ENCODE results near the gene MBD3L3. TPM values are rescaled to one million over a fixed set of nuclear protein-coding genes. Genes with fewer than 3 reads are reported as not detected.
"Not testable (repeated sequence)": the region's sequence is repeated elsewhere in the genome, so short reads cannot be mapped to it uniquely, and the experiment has no call there.

MBD3L3 gene
- total RNA-seq, 2 donors from 2014 or later, result not detected

DNA sequence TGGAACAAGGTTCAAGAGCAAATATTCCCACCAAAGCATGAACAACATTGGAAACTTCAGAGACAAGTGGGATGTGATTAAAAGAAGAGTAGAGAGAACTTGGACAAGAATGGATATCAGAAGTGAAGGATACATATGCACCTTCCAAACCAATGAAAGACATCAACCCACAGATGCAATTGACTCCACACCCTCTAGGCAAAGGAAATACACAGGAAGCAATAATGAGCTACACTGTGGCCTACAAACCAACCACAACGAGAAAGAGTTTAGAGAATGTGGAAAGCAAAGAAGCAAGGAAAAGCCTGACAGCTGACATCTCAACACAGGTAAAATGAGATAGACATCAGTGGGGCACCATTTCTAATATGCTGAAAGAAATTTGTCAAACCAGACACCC lies 29.7 kb downstream of the MBD3L3 start:
- not testable (repeated sequence) for H3K36me3 Mint-ChIP-seq (ENCODE audit: low read depth)

DNA sequence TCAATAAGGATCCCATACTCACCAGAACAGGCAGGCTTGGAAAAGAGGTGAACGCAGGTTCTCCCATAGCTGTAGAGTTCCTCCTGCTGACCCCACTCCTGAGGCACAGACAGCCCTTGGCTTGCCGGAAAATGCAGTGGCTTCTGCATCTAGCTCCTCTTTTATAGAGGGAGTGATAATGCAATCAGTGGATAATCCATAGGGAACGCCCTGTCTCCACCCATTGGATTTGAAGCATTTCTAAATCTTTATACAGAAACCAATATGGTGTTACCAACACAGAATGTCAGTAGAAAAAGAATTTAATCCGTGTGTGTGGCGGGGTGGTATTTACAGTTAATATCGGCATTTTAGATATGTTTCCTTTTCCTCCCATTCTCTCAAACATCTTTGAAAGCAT lies 37.1 kb downstream of the MBD3L3 start, which contains the start of gene MBD3L2B:
Gene MBD3L2B, minus strand, starts transcription at position 101 of the 400 bp plus-strand sequence. Its CDS starts 34 bp downstream, at position 67.
- not testable (repeated sequence) for H3K9ac ChIP-seq (ENCODE audit: extremely low read depth, low read length, poor library complexity, severe bottlenecking); H3K4me1 Mint-ChIP-seq; H3K4me1 ChIP-seq (ENCODE audit: control insufficient read depth, insufficient read depth, low read length); DNase-seq; H3K36me3 ChIP-seq (ENCODE audit: control insufficient read depth, insufficient read depth, low read length); H3K27ac Mint-ChIP-seq; H3K4me3 Mint-ChIP-seq; H3K27ac ChIP-seq (ENCODE audit: low read depth, low read length); H3K9me3 ChIP-seq (ENCODE audit: control insufficient read depth, low read length); H3K4me3 ChIP-seq (ENCODE audit: low read length); H3K27me3 ChIP-seq (ENCODE audit: control insufficient read depth, insufficient read depth, low read length, poor library complexity, severe bottlenecking); H3K27me3 Mint-ChIP-seq (ENCODE audit: insufficient read depth); H3K36me3 Mint-ChIP-seq (ENCODE audit: low read depth)
- H3K9me3 Mint-ChIP-seq, result peaks cover 22% of the 10 kb centered on the region
- WGBS, 2 experiments (ENCODE audit: insufficient coverage in 1 of 2, insufficient read length in 1 of 2), result no CpG with 5 or more reads among the region's 6 CpGs

More for the DNA sequence above, 29.7 kb downstream of the MBD3L3 start:
- not testable (repeated sequence) for H3K27me3 ChIP-seq (ENCODE audit: control insufficient read depth, insufficient read depth, low read length, poor library complexity, severe bottlenecking); H3K9me3 Mint-ChIP-seq; H3K4me3 ChIP-seq (ENCODE audit: low read length); H3K4me1 ChIP-seq (ENCODE audit: control insufficient read depth, insufficient read depth, low read length); H3K9ac ChIP-seq (ENCODE audit: extremely low read depth, low read length, poor library complexity, severe bottlenecking); DNase-seq; H3K27ac ChIP-seq (ENCODE audit: low read depth, low read length); H3K27me3 Mint-ChIP-seq (ENCODE audit: insufficient read depth); H3K4me1 Mint-ChIP-seq; H3K9me3 ChIP-seq (ENCODE audit: control insufficient read depth, low read length); H3K27ac Mint-ChIP-seq; H3K36me3 ChIP-seq (ENCODE audit: control insufficient read depth, insufficient read depth, low read length); H3K4me3 Mint-ChIP-seq
- WGBS, 2 experiments (ENCODE audit: insufficient coverage in 1 of 2, insufficient read length in 1 of 2), result no CpG with 5 or more reads among the region's 1 CpG

DNA sequence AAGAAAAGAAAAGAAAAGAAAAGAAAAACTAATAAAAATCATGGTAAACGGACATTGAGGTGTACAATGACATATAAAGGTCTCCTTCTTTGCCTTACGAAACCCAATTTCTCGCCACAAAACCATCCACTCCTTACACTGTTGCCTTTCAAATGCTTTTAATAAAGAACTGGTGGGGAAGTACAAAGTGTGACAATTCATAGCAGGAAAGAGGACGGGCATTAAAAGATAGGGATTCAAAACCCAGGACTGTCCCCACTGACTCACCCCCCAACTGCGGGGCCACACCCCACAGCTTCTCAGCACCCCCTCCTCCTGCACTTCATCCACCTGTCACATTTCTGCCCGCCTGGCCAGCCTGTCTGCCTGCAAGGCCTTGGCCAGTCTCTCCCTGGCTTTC lies 39.6 kb downstream of the MBD3L3 start:
- Histone ChIP-seq H3K27me3 (ENCODE audit: control insufficient read depth, insufficient read depth, low read length, poor library complexity, severe bottlenecking) (no peaks in the 10 kb centered on the region), H3K27ac (ENCODE audit: low read depth, low read length) (no peak overlapping the region), H3K9ac (ENCODE audit: extremely low read depth, low read length, poor library complexity, severe bottlenecking) (no peak overlapping the region), H3K9me3 (ENCODE audit: control insufficient read depth, low read length) (peaks cover 26% of the 10 kb centered on the region), H3K4me1 (ENCODE audit: control insufficient read depth, insufficient read depth, low read length) (no peaks in the 10 kb centered on the region), H3K4me3 (ENCODE audit: low read length) (no peak overlapping the region), H3K36me3 (ENCODE audit: control insufficient read depth, insufficient read depth, low read length) (no peaks in the 10 kb centered on the region)
- 75% methylated on average over 4 of the region's 6 CpGs; no CpG with 5 or more reads in 1 of the 2 experiments for WGBS, 2 experiments (ENCODE audit: insufficient coverage in 1 of 2, insufficient read length in 1 of 2)
- H3K4me3 Mint-ChIP-seq, result no peak overlapping the region
- no peaks in the 10 kb centered on the region for H3K27me3 Mint-ChIP-seq (ENCODE audit: insufficient read depth)
- TF ChIP-seq, protein P1, sequence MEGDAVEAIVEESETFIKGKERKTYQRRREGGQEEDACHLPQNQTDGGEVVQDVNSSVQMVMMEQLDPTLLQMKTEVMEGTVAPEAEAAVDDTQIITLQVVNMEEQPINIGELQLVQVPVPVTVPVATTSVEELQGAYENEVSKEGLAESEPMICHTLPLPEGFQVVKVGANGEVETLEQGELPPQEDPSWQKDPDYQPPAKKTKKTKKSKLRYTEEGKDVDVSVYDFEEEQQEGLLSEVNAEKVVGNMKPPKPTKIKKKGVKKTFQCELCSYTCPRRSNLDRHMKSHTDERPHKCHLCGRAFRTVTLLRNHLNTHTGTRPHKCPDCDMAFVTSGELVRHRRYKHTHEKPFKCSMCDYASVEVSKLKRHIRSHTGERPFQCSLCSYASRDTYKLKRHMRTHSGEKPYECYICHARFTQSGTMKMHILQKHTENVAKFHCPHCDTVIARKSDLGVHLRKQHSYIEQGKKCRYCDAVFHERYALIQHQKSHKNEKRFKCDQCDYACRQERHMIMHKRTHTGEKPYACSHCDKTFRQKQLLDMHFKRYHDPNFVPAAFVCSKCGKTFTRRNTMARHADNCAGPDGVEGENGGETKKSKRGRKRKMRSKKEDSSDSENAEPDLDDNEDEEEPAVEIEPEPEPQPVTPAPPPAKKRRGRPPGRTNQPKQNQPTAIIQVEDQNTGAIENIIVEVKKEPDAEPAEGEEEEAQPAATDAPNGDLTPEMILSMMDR (conservative IDR thresholded peaks at IDR 0.05), result no peak
- peaks cover 40% of the 10 kb centered on the region for H3K9me3 Mint-ChIP-seq
- no peak for DNase-seq
- H3K27ac Mint-ChIP-seq, result no peak overlapping the region
- no peaks in the 10 kb centered on the region for H3K4me1 Mint-ChIP-seq
- H3K36me3 Mint-ChIP-seq (ENCODE audit: low read depth), result no peaks in the 10 kb centered on the region

DNA sequence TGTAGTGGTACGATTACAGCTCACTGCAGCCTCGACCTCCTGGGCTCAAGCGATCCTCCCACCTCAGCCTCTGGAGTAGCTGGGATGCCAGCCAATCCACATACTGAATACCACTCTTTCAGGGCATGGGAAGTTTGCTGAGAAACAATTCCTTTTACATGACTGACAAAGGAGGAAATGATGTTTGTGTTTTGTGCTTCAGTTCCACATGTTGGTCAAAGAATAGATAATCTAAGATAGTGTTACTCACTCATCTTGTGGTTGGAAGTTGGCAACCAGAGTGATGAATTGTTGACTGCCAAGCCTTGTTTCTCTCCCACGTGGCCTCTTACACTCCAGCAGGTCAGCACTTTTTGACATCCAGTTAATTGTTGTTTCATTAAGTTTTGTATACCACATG lies 44.8 kb downstream of the MBD3L3 start:
- Histone ChIP-seq H3K9me3 (ENCODE audit: control insufficient read depth, low read length) (peaks cover 53% of the 10 kb centered on the region), H3K27me3 (ENCODE audit: control insufficient read depth, insufficient read depth, low read length, poor library complexity, severe bottlenecking) (no peaks in the 10 kb centered on the region), H3K9ac (ENCODE audit: extremely low read depth, low read length, poor library complexity, severe bottlenecking) (no peak overlapping the region), H3K36me3 (ENCODE audit: control insufficient read depth, insufficient read depth, low read length) (no peaks in the 10 kb centered on the region), H3K4me3 (ENCODE audit: low read length) (no peak overlapping the region), H3K4me1 (ENCODE audit: control insufficient read depth, insufficient read depth, low read length) (no peaks in the 10 kb centered on the region), H3K27ac (ENCODE audit: low read depth, low read length) (no peak overlapping the region)
- H3K4me1 Mint-ChIP-seq, result no peaks in the 10 kb centered on the region
- no peak overlapping the region for H3K27ac Mint-ChIP-seq
- TF ChIP-seq, protein P1 (conservative IDR thresholded peaks at IDR 0.05), result no peak
- H3K36me3 Mint-ChIP-seq (ENCODE audit: low read depth), result no peaks in the 10 kb centered on the region
- no peak for DNase-seq
- H3K27me3 Mint-ChIP-seq (ENCODE audit: insufficient read depth), result peaks cover 2% of the 10 kb centered on the region
- peaks cover 83% of the 10 kb centered on the region for H3K9me3 Mint-ChIP-seq
- WGBS, 2 experiments (ENCODE audit: insufficient coverage in 1 of 2, insufficient read length in 1 of 2), result 41 to 78% methylated on average over 4 of the region's 4 CpGs
- H3K4me3 Mint-ChIP-seq, result no peak overlapping the region
